Stimulated activated CD4-positive, alpha-beta T cell treated with anti-CD3 and anti-CD28 coated beads, Interleukin-1b, Interleukin-23, amount 100 ng/mL, for 1 hour (primary cell): Measurements from ENCODE around the gene EAF1.
"Not testable (repeated sequence)": the region's sequence is repeated elsewhere in the genome, so short reads cannot be mapped to it uniquely, and the experiment has no call there.

ENCODE experiments used
- DNase-seq, 2 donors: peaks; one replicate each; pipeline ENCODE4 v3.0.0-alpha.2; 2020; ENCODE audit warnings: low read depth in 2 of 2

Gene EAF1

DNA sequence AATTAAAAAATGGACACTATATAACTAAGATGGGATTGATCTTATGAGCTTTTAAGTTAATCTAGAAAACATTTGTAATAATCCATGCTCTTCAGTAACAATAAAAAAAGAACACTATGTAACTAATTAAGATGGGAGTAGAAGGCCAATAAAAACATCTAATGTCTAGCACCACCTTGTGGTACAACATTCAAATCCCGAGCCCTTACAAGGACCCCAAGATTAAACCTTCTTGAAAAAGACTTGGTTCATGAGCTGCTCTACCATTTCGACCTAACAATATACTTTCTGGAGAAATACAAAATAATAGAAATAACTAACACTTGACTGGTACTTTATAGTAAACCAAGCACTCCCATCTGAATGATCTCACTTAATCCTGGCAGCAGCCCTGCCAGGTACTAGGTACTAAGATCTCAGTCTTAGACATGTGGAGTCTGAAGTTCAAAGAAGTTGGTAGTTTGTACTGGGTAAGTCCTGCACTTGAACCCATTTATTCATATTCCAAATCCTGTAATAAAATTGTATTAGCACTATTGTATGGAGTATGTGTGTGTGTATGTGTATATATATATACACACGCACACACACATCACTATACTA is 21.8 kb upstream of the EAF1 start:
- DNase-seq, result no peak

DNA sequence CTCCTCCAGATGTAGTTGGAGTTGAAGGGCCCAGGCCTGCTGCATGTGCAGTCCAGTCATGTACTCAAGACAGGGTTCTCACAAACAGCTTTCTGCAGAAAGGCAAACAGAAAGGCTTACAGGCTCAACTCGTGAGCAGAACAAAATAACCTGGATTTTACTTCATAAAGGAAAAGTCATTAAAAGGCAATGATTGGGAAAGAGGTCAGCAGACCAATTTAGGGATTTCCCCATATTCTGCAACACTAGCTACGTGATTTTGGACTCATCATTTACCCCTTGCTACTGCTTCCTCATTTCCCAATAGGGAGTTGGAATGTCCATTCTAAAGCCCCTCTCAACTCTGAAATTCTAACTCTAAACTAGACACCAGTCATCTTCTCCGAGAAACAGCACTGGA is 18.2 kb upstream of the EAF1 start:
- DNase-seq, result no peak

DNA sequence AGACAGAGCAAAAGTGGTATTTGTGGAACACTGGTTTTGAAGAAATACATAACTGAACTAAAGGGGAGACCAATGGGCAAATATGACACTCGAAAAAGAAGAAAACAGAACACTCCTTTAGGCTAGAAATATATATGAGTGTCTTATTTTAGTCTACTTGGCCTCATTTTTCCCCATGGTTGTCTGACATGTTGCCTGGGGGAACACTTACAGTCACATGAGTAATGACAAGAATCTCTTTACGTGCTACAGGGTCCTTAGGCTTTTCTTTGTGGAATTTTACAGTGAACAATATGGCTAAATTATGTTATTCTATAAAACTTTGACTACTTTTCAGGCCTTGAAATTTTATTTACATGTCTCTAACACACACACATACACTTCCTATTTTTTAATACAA is 17.6 kb upstream of the EAF1 start:
- DNase-seq, result no peak

DNA sequence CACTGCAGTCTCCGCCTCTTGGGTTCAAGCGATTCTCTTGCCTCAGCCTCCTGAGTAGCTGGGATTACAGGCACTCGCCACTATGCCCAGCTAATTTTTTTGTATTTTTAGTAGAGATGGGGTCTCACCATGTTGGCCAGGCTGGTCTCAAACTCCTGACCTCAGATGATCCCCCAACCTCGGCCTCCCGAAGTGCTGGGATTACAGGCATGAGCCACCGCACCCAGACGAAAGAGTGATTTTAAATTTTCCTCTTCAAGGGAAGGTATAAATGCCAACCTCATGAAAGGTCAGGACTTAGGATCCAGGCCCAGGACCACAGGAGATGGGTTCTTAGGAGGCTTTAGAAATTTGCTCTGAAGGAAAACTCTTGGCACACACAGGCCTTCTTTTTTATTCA is 16.4 kb upstream of the EAF1 start:
- DNase-seq, result not testable (repeated sequence)

DNA sequence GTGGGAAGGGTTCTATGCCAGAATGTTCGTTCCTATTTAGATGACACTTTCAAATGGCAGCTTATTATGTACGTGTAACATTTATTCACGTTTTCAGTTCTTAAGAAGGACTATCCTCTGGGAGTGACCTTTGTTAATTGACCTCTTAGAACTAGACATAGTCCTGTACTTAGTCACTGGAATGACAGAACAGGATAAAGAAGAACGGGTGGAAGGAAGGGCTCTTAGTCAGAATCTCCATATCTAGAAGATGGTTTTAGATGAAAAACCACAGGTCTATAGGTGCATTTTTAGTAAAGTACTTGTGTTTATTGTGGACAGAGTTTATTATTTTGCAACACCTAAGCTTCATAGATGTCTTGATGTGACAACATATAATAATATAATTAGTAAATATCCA is 6.5 kb upstream of the EAF1 start:
- no peak for DNase-seq

DNA sequence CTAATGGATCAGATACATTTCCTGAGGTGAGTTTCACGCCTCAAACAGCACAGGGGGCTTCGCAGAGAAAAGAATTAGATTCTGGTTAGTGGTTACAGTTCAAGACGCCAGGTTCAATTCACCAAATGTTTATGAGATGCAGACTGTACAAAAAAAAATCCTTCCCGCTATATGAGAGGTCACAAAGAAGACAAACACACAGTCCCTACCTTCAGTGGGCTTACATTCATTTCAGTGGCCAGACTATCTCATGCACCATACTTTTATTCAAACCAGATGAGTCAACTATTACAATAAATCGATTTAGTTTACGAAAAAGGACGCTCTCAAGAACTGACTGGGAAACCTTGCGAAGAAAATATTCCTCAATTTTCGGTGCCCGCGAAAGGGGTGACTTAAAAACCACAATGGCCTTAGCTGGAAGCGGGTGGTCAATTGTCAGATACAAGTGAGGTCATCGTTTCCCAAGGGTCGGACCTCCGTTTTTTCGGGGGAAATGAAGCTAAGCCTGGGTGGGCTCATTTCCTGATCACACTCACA is 749 bp upstream of the EAF1 start:
- DNase-seq, result no peak

DNA sequence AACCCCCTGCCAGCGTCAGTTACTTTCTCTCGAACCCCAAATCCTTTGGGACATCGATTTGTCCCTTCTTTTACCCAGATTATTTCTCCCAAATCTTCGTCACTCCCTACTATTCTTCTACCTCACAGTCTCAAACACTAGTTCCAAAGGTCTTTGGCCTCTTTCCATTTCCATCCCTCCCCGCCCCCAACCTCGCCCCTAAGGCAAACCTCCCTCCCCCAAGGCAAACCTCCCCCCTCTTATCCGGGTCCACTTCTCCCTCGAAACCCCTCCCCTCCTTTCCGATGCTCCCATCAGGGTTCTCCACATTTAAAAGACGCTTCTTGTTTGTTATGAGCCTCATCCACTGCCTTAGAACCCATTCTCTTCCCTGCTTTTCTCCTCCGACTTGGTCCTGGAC is 583 bp downstream of the EAF1 start:
- DNase-seq, result no peak

DNA sequence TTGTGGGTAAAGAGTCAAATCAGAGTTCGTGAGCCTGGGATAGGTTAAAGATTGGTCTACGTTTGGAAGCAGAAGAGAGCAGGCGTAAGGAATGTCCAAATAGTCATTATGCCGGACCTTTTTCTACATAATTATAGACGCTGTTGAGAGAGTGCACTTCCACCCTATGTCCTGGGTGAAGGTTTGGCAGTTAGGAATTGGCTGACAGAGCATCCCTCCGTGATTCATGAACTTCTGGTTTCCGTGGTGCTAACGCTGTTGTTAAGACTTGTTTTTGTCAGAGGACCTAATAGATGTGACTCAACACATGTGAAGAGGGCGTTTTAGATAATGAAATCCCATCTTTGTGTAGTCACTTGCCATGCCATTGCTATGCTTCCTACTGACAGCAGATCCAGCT is 1.1 kb downstream of the EAF1 start:
- DNase-seq, result no peak

DNA sequence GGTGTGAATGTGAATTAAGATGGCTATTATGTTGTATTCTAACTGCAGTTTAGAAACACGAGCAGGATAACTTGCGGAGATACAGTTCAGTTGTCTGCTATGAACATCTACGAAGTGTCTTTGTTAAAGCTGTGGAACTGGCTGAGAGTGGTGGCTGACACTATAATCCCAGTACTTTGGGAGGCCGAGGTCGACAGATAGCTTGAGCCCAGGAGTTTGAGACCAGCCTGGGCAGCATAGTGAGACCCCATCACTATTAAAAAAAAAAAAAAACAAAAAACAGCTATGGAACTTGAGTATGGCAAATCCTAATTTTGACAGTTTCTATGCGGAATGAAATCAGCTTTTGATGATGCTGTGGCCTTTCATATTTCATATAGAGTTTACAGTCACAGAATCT is 1.7 kb downstream of the EAF1 start:
- DNase-seq, result no peak

DNA sequence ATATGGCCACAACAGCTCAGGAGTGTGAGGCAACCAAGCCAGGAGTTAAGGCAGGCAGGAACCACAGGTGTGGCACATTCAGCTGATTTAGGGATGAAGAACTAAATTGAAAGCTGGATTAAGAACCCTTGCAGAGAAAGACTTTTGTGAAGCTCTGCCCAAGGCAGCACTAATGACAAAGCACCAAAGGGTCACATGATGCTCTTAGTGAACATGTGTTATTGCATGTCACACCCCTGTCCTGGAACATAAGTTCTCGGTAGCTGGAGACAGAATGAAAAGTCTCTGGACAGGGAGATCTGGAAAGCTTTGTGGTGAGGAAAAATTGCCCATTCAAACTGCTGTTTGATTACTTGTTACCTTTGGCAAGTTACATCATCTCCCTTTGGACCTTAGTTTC is 3.2 kb downstream of the EAF1 start:
- no peak for DNase-seq

DNA sequence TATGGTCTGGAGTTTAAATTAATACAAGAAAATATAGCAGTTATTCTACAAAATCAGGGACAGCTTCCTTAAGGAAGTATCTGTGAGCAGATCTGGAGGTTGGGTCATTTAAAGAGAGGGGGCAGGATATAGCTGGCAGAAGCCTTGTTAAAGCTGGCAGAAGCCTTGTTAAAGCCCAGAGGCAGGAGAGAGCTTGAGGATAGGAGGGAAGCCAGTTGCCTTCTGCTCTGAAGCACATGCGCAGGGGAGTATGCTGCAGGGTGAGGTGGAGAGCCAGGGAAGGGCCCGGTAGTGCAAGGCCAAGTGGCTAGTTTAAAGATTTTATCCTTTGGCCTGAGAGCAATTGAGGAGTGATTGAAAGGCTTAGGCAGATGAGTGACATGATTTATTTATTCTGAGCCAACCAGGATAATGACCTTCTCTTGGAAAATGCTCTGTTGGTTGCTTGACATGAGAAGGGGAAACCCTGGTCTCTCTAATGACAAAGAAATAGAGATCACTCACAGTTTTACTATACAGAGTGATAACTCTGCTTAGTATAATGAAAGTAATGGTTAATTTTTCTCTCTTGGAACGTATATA is 3.9 kb downstream of the EAF1 start:
- no peak for DNase-seq

DNA sequence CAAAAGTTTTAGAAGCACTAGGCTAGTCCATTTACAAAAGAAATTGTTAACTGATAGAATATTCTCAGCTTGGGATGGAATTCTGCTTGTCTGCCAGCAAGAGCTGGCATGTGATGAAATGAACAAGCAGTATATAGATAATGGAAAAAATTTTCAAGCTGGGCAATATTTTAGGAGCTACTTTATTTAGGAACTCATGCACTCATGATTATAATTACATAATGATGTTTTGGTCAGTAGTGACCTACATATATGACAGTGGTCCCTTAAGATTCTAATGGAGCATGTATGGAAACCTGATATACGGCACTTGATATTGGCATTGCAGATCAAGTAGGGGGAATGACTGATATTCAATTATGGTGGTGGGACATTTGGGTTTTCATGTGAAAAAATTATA is 6.1 kb downstream of the EAF1 start:
- no peak for DNase-seq

DNA sequence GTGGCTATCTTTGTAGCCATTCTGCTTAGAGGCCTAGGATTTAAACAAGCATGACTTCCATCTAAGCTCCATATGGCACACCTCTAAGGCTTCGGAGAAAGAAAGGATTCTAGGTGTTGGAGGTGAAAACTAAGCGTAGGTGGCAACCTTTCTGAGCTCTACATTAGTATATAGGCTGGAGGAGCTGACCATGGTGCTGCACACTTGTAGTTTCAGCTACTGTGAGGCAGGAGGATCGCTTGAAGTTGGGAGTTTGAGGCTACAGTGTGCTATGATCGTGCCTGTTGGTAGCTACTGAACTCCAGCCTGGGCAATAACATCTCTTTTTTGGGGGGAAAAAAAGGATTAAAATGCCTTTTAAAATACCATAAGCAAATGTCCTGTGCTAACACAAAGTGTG is 7.4 kb downstream of the EAF1 start:
- no peak for DNase-seq

DNA sequence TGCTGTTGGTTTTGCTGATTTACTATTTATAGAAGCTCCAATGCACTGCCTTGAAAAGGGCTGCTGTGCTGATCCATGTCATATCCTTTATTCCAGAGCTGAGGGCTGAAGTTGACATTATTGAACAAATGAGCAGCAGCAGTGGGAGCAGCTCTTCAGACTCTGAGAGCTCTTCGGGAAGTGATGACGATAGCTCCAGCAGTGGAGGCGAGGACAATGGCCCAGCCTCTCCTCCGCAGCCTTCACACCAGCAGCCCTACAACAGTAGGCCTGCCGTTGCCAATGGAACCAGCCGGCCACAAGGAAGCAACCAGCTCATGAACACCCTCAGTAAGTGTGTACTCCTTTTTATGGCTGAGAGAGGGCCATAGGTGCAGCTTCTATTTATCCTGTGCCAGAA is 8.8 kb downstream of the EAF1 start:
- DNase-seq, result no peak

DNA sequence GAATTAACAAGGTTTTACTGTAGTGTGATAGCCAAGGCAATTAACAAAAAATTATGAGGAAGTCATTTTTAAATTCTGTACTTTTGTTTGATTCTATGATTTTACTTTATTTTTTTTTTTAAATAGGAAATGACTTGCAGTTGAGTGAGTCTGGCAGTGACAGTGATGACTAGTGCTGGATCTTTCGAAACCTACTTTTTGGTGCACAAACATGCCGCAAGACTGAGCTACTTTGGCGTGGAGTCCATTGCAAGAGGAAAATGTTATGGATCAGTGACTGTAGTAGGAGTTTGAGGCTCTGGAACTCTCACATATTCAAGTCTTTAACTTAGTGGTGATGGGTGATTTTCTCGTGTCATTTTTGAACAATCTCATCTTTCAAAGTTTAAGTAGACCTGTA is 11.6 kb downstream of the EAF1 start:
- no peak for DNase-seq

DNA sequence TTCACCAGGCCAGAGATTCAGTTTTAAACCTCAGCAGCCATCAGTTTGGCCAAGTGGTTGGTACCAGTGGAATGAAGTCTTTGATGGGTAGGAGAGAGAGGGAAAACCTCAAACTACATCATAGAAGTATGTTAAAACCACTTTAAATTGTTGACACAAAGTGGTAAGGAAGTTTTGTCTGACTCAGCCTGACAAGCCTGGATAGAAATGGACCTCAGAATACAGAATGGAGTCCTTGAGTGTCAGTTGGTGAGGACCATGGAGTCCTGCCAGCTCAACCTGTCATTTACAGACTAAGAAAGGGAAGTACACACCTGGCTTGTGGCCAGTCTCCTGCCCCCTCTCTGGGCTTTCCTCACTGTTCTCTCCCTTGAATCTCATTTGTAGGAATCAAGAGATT is 12.1 kb downstream of the EAF1 start:
- no peak for DNase-seq

DNA sequence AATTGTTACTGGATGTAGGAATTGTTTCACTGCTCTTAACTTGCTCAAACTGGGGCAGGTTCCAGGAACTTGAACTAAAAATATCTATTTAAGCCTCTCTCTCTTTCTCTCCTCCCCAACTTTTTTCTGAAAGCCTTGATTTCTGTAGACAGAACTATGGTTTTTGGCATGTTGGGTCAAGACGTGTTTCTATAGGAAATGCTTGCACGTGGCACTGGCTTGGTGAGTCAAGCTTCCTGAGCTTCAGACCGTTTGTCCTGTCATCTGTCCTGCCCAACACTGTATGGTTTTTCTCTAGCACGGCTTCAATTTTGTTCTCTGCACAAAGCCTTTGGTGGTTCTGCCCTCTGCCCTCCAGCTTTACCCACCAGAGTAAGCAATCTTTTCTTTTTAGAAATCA is 13.5 kb downstream of the EAF1 start:
- no peak for DNase-seq

DNA sequence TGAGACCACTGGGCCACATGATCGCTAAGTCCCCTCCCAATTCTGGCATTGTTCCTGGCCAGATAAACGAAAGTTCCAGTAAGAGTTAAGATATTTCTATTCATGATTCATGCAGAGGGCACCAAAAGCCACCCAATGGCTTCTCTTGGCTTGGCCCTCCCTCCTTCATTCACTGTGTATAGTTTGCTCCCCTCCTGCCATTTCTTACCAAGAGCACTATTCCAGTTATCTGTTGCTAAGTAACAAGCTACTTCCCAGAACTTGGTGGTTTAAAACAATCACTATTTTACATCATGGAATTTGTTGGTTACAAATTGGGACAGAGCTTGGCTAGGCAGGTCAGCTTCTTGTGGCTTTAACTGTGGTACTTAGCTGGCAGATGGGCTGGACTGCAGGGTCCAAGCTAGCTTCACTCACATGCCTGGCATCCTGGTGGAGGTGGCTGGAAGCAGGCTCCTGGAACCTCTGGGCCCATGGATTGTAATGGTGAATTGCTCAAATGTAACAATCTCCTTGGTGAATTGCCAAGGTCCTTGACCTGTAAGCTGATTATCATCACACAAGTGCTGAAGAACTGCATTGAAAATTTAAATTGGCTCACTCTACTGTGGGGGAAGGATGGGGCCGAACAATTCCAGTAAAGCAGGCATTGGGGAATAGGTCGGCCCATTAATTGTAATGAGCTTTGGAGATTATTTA is 16.6 kb downstream of the EAF1 start:
- no peak for DNase-seq

DNA sequence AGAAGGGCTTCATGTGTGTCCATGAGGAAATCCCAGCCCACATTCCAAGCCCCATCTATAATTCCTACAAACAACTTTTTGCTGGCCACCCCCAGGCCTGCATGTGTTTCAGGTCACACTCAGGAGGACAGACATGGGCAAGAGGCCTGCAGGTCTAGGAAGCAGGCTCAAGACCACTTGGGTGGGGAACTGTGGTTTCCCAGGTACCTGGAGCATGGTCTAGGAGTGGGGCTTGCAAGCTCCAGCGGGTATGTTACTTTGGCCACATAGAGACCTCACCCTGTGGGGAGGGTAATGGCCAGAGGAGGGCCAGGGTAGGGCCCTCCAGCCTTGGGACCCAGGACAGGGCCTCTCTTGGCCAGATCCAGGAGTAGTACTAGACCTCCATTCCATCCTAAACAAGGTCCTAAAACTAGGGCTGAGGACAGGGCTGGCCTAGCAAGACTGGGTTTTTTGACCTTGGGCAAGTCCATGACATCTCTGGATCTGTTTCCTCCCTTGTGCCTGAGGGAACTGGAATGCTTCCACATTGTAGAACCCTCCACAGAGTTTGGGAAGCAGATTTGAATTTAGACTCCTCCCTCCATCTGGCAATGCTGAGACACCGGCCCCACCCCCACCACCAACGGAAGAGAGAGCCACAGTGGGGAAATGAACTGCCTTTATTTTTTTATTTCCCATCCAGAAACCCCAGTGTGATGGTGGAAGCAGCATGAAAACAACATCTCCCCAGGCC is 22.3 kb downstream of the EAF1 start:
- DNase-seq, result no peak

DNA sequence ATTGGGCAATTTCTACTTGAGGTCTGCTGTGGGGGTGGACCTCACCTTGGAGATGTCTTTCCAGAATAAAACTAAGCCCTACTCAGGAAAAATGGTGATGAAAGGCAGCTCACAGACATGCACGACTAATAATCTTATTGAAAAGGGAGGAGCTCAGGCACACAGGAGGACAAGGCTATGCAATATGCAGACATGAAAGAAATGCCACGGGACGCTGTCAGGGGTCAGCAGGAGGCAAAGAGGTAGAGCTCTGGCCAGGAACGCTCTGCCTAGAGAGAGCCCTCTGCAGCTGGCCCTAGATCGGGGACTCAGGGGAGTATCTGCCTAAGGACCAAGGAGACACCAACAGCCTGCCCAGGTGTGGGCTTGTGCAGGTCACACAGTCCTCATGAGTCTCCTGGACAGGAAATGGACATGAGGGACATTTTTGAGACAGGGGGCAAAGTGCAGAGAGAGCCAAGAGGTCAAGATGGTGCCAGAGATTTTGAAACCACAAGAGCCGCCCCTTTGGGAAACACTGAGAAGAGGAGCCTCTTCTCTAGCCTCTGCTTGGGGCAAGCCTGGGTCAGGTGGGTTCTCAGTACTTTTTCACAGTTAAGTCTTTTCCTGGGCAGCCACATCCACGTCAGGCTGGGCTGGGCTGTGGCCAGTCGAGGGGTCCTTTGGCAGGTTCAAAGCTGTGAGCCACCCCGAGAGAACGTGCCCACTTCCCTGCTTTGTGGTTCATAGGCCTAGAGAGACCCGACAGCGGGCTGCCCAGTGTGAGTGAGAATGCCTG is 23.2 kb downstream of the EAF1 start:
- no peak for DNase-seq

DNA sequence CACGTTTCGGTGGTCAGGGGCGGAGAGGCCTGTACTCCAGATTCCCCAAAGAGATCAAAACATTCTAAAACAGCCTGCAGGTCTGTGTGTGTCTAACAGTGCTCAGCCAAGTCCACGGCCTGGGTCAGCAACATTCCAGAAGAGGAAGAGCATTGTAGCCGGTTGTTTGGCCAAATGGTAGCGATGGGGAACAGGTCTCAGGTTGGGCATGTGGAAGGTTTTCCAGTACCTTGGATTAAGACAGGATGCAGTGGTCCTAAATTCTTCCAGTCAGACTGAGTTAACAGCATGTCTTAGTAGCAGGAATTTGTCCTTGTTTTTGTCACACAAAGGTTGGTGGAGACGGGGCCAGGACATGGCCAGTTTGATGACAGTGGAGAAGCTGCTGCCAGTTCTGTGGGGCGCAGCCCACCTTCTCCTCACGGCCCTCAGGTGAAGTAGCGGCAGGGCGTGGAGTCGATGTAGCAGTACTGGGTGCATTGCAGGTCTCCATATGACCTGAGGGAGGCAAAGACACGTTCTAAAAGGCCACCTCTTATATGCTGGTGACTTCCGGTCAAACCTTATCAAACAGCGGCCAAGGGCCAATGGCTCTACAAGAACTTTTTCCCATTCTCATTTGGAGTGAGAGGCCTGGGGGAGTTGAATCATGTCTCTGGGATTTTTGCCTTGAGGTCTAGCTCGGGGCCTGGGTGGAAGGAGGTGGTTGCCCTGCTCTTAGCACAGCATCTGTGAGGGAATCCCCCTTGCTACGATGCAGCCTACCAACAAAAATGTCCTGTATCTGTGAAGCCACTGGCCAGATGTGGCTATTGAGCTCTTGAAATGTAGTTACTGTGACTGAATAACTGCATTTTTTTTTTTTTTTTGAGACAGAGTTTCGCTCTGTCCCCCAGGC is 24.1 kb downstream of the EAF1 start:
- DNase-seq, result no peak
